PFSK-1 (cell line): ENCODE measurements around the gene ZNF425.

Experiments
- FOXP2 ChIP-seq: optimal IDR thresholded peaks from 2 replicates; pipeline ENCODE3; 2011; ENCODE audit warnings: borderline replicate concordance, control low read depth, inconsistent platforms; ENCODE audit not compliant: insufficient read depth; ENCODE audit errors: extremely low read length, extremely low read depth
- POLR2AphosphoS5 ChIP-seq: IDR thresholded peaks from 2 replicates; pipeline ENCODE4 v1.6.1; 2012; ENCODE audit warnings: low read depth, mild to moderate bottlenecking, control low read depth, low read length, moderate library complexity
- SIN3A ChIP-seq: IDR thresholded peaks from 2 replicates; pipeline ENCODE4 v1.6.1; 2012; ENCODE audit warnings: mild to moderate bottlenecking, low read length, moderate library complexity, borderline replicate concordance; ENCODE audit not compliant: insufficient read depth
- TAF1 ChIP-seq: IDR thresholded peaks from 2 replicates; pipeline ENCODE4 v1.6.1; 2012; ENCODE audit warnings: low read length, control low read depth, borderline replicate concordance; ENCODE audit not compliant: insufficient read depth
- TF ChIP-seq, protein P1 (sequence below), 2 experiments: IDR thresholded peaks; 2 replicates each; pipeline versions ENCODE4 v1.6.1 to v1.8.0; 2011 to 2012; ENCODE audit warnings: low read depth in 2 of 2, low read length in 2 of 2, control low read depth in 1 of 2, inconsistent platforms in 1 of 2, mild to moderate bottlenecking in 1 of 2, moderate library complexity in 1 of 2; ENCODE audit not compliant: insufficient read depth in 1 of 2

ZNF425 gene

DNA sequence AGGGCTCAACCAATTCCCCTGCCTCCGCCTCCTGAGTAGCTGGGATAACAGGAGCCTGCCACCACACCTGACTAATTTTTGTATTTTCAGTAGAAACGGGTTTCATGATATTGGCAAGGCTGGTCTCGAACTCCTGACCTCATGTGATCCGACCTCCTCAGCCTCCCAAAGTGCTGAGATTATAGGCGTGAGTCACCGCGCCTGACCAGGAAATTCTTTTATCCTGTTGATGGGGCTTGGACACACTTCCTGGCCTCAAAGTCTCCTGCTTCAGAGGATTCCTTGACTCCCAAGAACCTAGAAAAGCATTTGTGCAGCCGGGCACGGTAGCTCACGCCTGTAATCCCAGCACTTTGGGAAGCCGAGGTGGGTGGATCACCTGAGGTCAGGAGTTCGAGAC is 16.2 kb downstream of the ZNF425 start:
- TF ChIP-seq TAF1 (no peak), SIN3A (no peak)
- TF ChIP-seq, protein P1, sequence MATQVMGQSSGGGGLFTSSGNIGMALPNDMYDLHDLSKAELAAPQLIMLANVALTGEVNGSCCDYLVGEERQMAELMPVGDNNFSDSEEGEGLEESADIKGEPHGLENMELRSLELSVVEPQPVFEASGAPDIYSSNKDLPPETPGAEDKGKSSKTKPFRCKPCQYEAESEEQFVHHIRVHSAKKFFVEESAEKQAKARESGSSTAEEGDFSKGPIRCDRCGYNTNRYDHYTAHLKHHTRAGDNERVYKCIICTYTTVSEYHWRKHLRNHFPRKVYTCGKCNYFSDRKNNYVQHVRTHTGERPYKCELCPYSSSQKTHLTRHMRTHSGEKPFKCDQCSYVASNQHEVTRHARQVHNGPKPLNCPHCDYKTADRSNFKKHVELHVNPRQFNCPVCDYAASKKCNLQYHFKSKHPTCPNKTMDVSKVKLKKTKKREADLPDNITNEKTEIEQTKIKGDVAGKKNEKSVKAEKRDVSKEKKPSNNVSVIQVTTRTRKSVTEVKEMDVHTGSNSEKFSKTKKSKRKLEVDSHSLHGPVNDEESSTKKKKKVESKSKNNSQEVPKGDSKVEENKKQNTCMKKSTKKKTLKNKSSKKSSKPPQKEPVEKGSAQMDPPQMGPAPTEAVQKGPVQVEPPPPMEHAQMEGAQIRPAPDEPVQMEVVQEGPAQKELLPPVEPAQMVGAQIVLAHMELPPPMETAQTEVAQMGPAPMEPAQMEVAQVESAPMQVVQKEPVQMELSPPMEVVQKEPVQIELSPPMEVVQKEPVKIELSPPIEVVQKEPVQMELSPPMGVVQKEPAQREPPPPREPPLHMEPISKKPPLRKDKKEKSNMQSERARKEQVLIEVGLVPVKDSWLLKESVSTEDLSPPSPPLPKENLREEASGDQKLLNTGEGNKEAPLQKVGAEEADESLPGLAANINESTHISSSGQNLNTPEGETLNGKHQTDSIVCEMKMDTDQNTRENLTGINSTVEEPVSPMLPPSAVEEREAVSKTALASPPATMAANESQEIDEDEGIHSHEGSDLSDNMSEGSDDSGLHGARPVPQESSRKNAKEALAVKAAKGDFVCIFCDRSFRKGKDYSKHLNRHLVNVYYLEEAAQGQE (IDR thresholded peaks at IDR 0.05; ENCODE audit: insufficient read depth in 1 of 2, low read depth in 2 of 2, low read length in 2 of 2): no peak

- TF ChIP-seq POLR2AphosphoS5 (no peak), SIN3A (no peak), TAF1 (no peak), FOXP2 (no peak)
- TF ChIP-seq, protein P1 (IDR thresholded peaks at IDR 0.05; ENCODE audit: insufficient read depth in 1 of 2, low read depth in 2 of 2, low read length in 2 of 2): no peak
These were observed 21.4 kb downstream of the ZNF425 start for GRCh38 chr7:149104749-149105148.

DNA sequence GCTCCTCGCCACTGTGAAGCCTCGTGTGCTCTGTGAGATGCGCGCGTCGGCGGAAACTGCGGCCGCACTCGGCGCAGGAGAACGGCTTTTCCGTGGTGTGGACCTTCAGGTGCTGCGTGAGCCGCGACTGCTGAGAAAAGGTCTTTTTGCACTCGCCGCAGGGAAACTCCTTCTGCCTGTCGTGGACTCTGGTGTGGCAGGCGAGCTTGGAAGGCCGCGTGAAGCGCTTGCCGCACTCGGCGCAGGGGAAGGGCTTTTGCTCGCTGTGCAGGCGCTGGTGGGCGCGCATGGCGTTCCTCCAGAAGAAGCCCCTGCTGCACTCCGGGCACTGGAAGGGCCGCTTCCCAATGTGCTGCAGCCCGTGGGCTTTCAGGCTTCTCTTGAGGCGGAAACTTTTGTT is 21.9 kb downstream of the ZNF425 start:
- TF ChIP-seq POLR2AphosphoS5 (no peak), SIN3A (no peak), TAF1 (no peak), FOXP2 (no peak)
- TF ChIP-seq, protein P1 (IDR thresholded peaks at IDR 0.05; ENCODE audit: insufficient read depth in 1 of 2, low read depth in 2 of 2, low read length in 2 of 2): no peak

- no peak for TF ChIP-seq POLR2AphosphoS5
These were observed 22.7 kb downstream of the ZNF425 start for GRCh38 chr7:149103424-149103823.

DNA sequence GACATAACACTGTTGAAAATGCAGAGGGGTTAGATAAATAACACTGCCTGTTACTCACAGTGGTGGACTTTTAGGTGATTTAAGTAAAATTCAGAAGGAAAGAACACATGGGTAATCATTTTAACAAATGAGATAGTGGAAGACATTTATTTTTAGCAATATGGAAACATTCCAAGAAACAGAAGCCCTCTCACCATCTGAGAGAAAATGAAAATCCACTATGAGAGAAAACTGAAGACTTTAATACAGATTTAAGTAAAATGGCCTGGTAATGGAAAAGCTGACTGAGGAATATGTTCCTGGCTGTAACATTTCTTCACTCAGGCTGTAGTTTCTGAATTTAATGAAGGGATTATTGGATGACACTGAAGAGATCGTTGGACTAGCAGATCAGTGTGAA is 23.5 kb downstream of the ZNF425 start:
- TF ChIP-seq POLR2AphosphoS5: no peak
- no peak for TF ChIP-seq FOXP2
- TF ChIP-seq TAF1: no peak
- TF ChIP-seq, protein P1 (IDR thresholded peaks at IDR 0.05; ENCODE audit: insufficient read depth in 1 of 2, low read depth in 2 of 2, low read length in 2 of 2): no peak
- TF ChIP-seq SIN3A: no peak

DNA sequence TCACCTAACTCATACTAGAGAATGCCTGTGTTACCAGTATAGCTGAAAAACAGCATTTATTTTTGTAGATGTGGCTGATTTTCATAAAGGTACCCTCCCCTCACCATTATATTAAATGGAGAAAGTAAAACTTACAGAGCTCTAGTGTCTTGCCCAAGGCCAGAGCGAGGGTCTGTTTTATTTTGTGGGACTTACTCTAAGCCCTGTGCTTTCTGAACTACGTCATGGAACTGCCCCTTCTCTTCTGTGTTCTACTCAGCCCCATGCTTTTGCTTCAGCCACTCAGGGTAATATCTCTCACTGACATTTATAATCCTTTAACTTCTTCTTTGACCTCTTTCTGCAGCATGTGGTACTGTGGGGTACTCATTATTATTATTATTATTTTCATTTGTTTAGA is 25.3 kb downstream of the ZNF425 start:
- TF ChIP-seq FOXP2 (no peak), TAF1 (no peak), SIN3A (no peak), POLR2AphosphoS5 (no peak)
- TF ChIP-seq, protein P1 (IDR thresholded peaks at IDR 0.05; ENCODE audit: insufficient read depth in 1 of 2, low read depth in 2 of 2, low read length in 2 of 2): no peak
